Upper lobe of left lung (tissue), 6 donors: ENCODE results near the gene PCMTD2. TPM values are rescaled to one million over a fixed set of nuclear protein-coding genes. Genes with fewer than 3 reads are reported as not detected.
"Not testable (repeated sequence)": the region's sequence is repeated elsewhere in the genome, so short reads cannot be mapped to it uniquely, and the experiment has no call there.

ENCODE experiments used
- ATAC-seq, 2 donors: fragments of 200-7000 bp; cut with Tn5 transposase; one replicate each; pipeline ENCODE4 v1.9.1; 2022; ENCODE audit warnings: mild to moderate bottlenecking in 2 of 2, moderate library complexity in 2 of 2; ENCODE audit not compliant: low FRiP score in 2 of 2
- DNase-seq, 2 donors: peaks; one replicate each; pipeline ENCODE4 v3.0.0-alpha.2; 2019 to 2020
- H3K27ac ChIP-seq, 4 donors: fragments of 200-600 bp; sonication (generic); one replicate each; pipeline ENCODE4 v1.5.1; 2016 to 2019
- H3K27me3 ChIP-seq, 4 donors: fragments of 200-600 bp; sonication (generic); one replicate each; pipeline ENCODE4 v1.5.1; 2017 to 2019
- H3K36me3 ChIP-seq, 4 donors: fragments of 200-600 bp; sonication (generic); one replicate each; pipeline ENCODE4 v1.5.1; 2016 to 2019
- H3K4me1 ChIP-seq, 4 donors: fragments of 200-600 bp; sonication (generic); one replicate each; pipeline ENCODE4 v1.5.1; 2018 to 2019
- H3K4me3 ChIP-seq, 4 donors: fragments of 200-600 bp; sonication (generic); one replicate each; pipeline ENCODE4 v1.5.1; 2017 to 2019; ENCODE audit warnings: mild to moderate bottlenecking in 2 of 4, moderate library complexity in 1 of 4
- H3K9me3 ChIP-seq, 4 donors: fragments of 200-600 bp; sonication (generic); one replicate each; pipeline ENCODE4 v1.5.1; 2018 to 2019
- CTCF ChIP-seq, 6 experiments: fragments of 450-650 bp in 4 of 6; fragments of 200-600 bp in 2 of 6; sonication (generic) in 2 of 6; IDR thresholded peaks; one replicate each; pipeline ENCODE4 v1.5.1; 2016 to 2019; ENCODE audit warnings: antibody characterized with exemption in 6 of 6
- WGBS, 2 donors: methylation state at CpG; one replicate each; pipeline ENCODE4 v1.1.5; 2017 to 2018; 5-methylcytosine and 5-hydroxymethylcytosine counted together
- total RNA-seq, 6 donors: library from RNA; depleted of rRNA in 4 of 6; stranded (reverse); fragments of >200 nt in 4 of 6; gene quantifications; one replicate each; pipeline versions ENCODE4 v1.1.0 to v1.2.1, GENCODE V29; 2016 to 2021
- donor health status: DM: no; HTN: no; CAD: no; lungs with moderate emphysema.
- donor health status: DM: no; HTN: yes; CAD: no; lungs with severe emphysema.

Gene PCMTD2
- total RNA-seq, 6 donors from 2014 or later = 37.4 to 95.3 (median 44.4) TPM

GRCh38 chr20:64285579-64286446 is 30.3 kb downstream of the PCMTD2 start:
- peak; percentile 70 to 94 for DNase-seq
- H3K4me1 ChIP-seq, H3K4me3 ChIP-seq, H3K9me3 ChIP-seq, H3K36me3 ChIP-seq, H3K27me3 ChIP-seq, H3K27ac ChIP-seq: not testable (repeated sequence)
- WGBS, 2 donors = 85 to 95% methylated on average over 20 to 41 of the region's 46 CpGs
- peak; percentile 50 to 75 for ATAC-seq
- peak; percentile 65 to 99 (median 85) for TF ChIP-seq CTCF (IDR thresholded peaks at IDR 0.05)

- 96 to 97% methylated on average over 24 to 26 of the region's 30 CpGs for WGBS, 2 donors
- not testable (repeated sequence) for H3K4me1 ChIP-seq, DNase-seq, H3K27ac ChIP-seq, H3K36me3 ChIP-seq, H3K27me3 ChIP-seq, H3K9me3 ChIP-seq, H3K4me3 ChIP-seq
- ATAC-seq = peak in 1 of 2 donors; percentile 14
Observed at GRCh38 chr20:64286447-64287263, 31.1 kb downstream of the PCMTD2 start.

- not testable (repeated sequence) for DNase-seq, H3K4me1 ChIP-seq, H3K4me3 ChIP-seq, ATAC-seq, H3K27ac ChIP-seq, H3K27me3 ChIP-seq, H3K9me3 ChIP-seq, H3K36me3 ChIP-seq
- WGBS, 2 donors = 100% methylated on average over 3 of the region's 3 CpGs
Observed at GRCh38 chr20:64287264-64287590, 31.7 kb downstream of the PCMTD2 start.

- no CpG with 5 or more reads among the region's 13 CpGs for WGBS, 2 donors
- peak in 1 of 2 donors; percentile 57 for DNase-seq
Observed at GRCh38 chr20:64292167-64292566, 36.6 kb downstream of the PCMTD2 start.

GRCh38 chr20:64303086-64303485 is 47.5 kb downstream of the PCMTD2 start:
- 65 to 69% methylated on average over 2 of the region's 2 CpGs for WGBS, 2 donors
- H3K4me1 ChIP-seq, DNase-seq, H3K27ac ChIP-seq, H3K36me3 ChIP-seq, H3K9me3 ChIP-seq, ATAC-seq, H3K27me3 ChIP-seq, H3K4me3 ChIP-seq: not testable (repeated sequence)

More at GRCh38 chr20:64292167-64292566, 36.6 kb downstream of the PCMTD2 start:
- H3K27ac ChIP-seq, H3K36me3 ChIP-seq, H3K27me3 ChIP-seq, H3K9me3 ChIP-seq, ATAC-seq, H3K4me3 ChIP-seq, H3K4me1 ChIP-seq: not testable (repeated sequence)

GRCh38 chr20:64313761-64314160 is 58.2 kb downstream of the PCMTD2 start:
- WGBS, 2 donors = 63 to 71% methylated on average over 1 of the region's 1 CpG
- not testable (repeated sequence) for H3K9me3 ChIP-seq, H3K4me1 ChIP-seq, H3K4me3 ChIP-seq, DNase-seq, H3K27ac ChIP-seq, ATAC-seq, H3K36me3 ChIP-seq
- peaks cover 0 to 11% (median 4%) of the 10 kb centered on the region in 4 donors for H3K27me3 ChIP-seq

GRCh38 chr20:64315381-64315780 is 59.8 kb downstream of the PCMTD2 start:
- not testable (repeated sequence) for H3K4me1 ChIP-seq, H3K36me3 ChIP-seq, H3K27ac ChIP-seq, DNase-seq, ATAC-seq, H3K9me3 ChIP-seq, H3K4me3 ChIP-seq
- H3K27me3 ChIP-seq = peaks cover 0 to 11% (median 4%) of the 10 kb centered on the region in 4 donors

GRCh38 chr20:64315884-64316283 is 60.3 kb downstream of the PCMTD2 start:
- H3K27me3 ChIP-seq = peaks cover 0 to 11% (median 4%) of the 10 kb centered on the region in 4 donors
- 56 to 67% methylated on average over 9 to 12 of the region's 15 CpGs for WGBS, 2 donors
- H3K4me1 ChIP-seq, H3K27ac ChIP-seq, H3K4me3 ChIP-seq, H3K36me3 ChIP-seq, DNase-seq, H3K9me3 ChIP-seq: not testable (repeated sequence)
- ATAC-seq = peak in 1 of 2 donors; percentile 46

GRCh38 chr20:64316415-64317083 is 61.0 kb downstream of the PCMTD2 start:
- peak overlapping the region in 2 of 4 donors; percentile 19 to 25 for H3K4me3 ChIP-seq
- 9 to 10% methylated on average over 15 to 30 of the region's 87 CpGs for WGBS, 2 donors
- H3K4me1 ChIP-seq, H3K27ac ChIP-seq, H3K36me3 ChIP-seq, H3K9me3 ChIP-seq: not testable (repeated sequence)
- ATAC-seq = peak; percentile 73 to 81
- H3K27me3 ChIP-seq = peaks cover 0 to 11% (median 4%) of the 10 kb centered on the region in 4 donors
- DNase-seq = peak in 1 of 2 donors; percentile 91

- H3K27ac ChIP-seq, H3K4me1 ChIP-seq, H3K4me3 ChIP-seq, H3K9me3 ChIP-seq, DNase-seq, H3K36me3 ChIP-seq: not testable (repeated sequence)
- 77% methylated on average over 11 of the region's 15 CpGs; no CpG with 5 or more reads in 1 of the 2 donors for WGBS, 2 donors
- peaks cover 0 to 11% (median 4%) of the 10 kb centered on the region in 4 donors for H3K27me3 ChIP-seq
- ATAC-seq = peak in 1 of 2 donors; percentile 30
Observed at GRCh38 chr20:64317331-64317730, 61.8 kb downstream of the PCMTD2 start.

GRCh38 chr20:64318056-64318455 is 62.5 kb downstream of the PCMTD2 start:
- not testable (repeated sequence) for H3K27ac ChIP-seq, H3K4me3 ChIP-seq, H3K9me3 ChIP-seq, DNase-seq, H3K4me1 ChIP-seq, H3K36me3 ChIP-seq
- peaks cover 0 to 11% (median 4%) of the 10 kb centered on the region in 4 donors for H3K27me3 ChIP-seq
- WGBS, 2 donors = 90 to 91% methylated on average over 2 to 6 of the region's 8 CpGs
- ATAC-seq = peak in 1 of 2 donors; percentile 45
